ENCODE results near the gene PRM2.

Gene PRM2

DNA sequence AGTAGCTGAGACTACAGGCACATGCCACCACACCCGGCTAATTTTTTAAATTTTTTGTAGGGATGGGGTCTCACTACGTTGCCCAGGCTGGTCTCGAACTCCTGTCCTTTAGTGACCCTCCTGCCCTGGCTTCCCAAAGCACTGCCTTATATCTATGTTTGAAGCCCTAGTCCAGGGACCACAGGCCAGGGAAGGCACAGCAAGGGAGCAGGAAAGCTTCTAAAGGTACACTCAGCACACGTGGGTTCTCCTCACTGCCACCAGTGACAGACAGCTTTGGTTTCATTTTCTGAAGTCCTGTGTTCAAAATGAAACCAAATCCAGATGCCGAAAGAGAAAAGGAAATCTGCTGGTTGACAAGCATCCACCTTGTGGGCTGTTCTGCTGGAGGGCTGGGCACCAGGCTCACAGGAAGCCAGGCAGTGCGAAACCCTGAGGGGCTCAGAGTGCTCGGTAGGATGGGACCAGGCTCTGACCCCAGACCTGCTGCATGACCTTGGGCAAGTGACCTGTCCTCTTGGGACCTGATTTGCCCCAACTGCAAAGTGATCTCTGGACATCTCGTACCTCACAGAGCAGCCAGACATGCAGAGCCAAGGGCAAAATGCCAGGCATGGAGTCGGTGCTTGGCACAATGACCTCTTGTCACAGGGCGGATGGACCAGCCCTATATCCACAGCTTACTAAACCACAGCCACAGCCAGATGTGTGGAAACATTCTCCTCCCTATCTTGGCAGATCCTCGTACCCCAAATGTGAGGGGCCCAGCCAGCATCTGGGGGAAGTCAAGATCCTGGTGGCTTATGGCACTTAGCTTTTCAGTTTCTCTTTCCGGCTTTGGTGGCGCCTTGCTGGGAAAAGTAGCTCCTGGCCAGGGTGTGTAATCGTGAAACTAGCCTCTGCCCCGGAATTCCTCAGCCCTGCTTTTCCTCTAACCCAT lies 17.5 kb downstream of the PRM2 start:
- no peak for DNase-seq

GRCh38 chr16:11257131-11257938 lies 18.9 kb downstream of the PRM2 start:
- no peak for DNase-seq

DNA sequence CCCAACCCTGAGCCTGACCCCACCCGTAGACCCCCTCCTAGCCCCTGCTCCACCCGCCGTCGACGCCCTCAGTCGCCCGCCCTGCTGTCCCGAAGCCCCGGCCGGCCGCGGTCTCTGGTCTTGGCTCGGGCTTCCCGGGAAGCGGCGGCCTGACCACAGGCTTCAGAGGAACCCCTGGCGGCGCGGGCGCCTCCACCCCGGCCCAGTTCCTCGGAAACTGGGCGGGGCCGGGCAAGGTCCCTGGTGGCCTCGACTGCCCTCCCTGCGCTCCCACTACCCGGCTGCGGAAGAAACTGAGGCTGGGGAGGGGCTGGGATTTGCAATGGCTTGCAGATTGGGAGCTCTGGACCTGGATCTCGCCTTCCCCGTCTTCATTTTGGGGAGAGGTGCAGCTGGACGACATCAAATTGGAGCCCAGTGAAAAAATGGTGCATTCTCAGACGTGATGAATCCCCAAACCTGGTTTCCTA lies 19.6 kb downstream of the PRM2 start:
- no peak for DNase-seq

GRCh38 chr16:11255737-11256660 lies 20.3 kb downstream of the PRM2 start, which contains the start of gene SOCS1:
TSS of gene SOCS1 (minus strand) at chr16:11256204. CDS start at chr16:11255478, 726 bp downstream.
- DNase-seq = peak; percentile 30

DNA sequence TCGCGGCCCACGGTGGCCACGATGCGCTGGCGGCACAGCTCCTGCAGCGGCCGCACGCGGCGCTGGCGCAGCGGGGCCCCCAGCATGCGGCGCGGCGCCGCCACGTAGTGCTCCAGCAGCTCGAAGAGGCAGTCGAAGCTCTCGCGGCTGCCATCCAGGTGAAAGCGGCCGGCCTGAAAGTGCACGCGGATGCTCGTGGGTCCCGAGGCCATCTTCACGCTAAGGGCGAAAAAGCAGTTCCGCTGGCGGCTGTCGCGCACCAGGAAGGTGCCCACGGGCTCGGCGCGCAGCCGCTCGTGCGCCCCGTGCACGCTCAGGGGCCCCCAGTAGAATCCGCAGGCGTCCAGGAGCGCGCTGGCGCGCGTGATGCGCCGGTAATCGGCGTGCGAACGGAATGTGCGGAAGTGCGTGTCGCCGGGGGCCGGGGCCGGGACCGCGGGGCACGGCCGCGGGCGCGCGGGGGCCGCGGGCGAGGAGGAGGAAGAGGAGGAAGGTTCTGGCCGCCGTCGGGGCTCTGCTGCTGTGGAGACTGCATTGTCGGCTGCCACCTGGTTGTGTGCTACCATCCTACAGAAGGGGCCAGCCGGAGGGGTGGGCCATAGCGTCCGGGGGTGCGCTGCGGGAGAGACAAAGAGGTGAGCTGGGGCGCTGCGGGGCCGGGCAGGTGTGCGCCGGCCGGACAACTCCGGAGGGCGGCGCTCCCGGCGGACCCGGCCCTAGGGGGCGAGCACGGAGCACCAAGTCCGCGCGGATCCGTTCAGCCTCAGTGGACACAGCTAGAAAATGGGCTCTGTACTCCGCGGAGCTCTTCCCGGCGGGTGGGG lies 21.2 kb downstream of the PRM2 start:
- no peak for DNase-seq

DNA sequence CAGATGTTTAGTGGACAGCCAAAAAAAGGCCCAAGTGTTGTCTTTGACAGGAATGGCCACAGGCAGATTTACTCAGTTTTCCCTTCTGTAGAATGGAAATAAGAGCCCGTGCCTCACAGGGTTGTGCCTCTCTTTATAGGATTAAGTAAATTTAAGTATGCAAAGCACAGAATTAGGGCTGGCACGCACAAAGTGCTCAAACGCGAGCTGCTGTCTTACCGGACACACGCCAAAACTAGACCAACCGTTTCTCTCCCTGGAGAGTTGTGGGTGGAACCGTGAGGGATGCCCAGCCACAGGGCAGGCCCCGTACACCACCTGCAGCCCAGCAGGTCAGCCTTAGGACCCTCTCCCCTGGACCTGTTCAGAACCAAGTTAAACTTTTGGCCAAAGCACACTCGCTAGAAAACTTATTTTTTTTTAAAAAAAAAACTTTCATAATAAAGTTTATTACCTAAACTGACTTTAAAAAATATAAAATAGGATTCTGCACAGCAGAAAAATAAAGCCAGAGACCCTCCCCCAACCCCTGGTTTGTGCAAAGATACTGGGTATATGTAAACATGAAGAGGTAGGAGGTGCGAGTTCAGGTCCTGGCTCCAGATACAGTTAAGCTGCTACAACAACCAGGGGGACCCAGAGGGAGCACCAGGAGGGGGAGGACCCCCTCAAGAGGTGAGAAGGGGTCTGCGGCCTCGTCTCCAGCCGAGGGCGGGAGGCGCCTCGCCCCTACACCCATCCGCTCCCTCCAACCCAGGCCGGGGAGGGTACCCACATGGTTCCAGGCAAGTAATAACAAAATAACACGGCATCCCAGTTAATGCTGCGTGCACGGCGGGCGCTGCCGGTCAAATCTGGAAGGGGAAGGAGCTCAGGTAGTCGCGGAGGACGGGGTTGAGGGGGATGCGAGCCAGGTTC lies 22.0 kb downstream of the PRM2 start:
- no peak for DNase-seq

- no peak for DNase-seq
Observed at GRCh38 chr16:11253009-11253994, 23.0 kb downstream of the PRM2 start.

- DNase-seq = no peak
Observed at GRCh38 chr16:11252482-11252931, 23.8 kb downstream of the PRM2 start.

GRCh38 chr16:11251525-11252481 lies 24.5 kb downstream of the PRM2 start:
- no peak for DNase-seq

- no peak for DNase-seq
Observed at GRCh38 chr16:11250786-11251524, 25.3 kb downstream of the PRM2 start.

DNA sequence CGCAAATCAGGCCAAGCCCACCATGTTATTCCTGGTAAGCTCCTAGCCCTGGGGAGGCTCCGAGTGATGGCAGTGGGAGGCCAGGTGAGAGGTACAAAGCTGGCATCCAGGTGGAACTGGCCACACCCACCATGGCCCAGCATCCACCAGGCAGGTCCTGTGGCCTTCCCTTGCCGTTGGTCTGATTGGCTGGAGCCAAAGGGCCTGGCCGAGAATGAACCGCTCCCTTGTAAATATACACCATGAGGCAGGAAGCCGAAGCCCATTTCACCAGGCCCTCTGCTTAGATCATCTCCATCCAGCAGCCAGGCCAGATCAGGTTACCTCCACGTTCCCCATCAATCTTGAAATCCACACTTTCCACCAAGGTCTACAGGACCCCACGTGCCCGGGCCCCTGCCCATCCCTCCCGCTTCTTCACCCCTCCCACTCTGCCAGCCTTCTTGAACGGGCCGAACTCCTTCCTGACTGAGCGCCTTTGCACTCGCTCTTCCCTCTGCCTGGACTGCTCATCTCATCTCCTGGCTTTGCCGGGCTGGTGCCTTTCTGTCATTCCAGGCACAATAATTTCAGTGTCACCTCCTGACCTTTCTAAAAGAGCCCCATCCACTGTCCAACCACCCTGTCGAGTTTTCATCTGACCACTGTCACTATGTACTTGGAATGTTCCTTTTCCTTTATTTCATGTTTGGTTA lies 26.0 kb downstream of the PRM2 start:
- DNase-seq = no peak

DNA sequence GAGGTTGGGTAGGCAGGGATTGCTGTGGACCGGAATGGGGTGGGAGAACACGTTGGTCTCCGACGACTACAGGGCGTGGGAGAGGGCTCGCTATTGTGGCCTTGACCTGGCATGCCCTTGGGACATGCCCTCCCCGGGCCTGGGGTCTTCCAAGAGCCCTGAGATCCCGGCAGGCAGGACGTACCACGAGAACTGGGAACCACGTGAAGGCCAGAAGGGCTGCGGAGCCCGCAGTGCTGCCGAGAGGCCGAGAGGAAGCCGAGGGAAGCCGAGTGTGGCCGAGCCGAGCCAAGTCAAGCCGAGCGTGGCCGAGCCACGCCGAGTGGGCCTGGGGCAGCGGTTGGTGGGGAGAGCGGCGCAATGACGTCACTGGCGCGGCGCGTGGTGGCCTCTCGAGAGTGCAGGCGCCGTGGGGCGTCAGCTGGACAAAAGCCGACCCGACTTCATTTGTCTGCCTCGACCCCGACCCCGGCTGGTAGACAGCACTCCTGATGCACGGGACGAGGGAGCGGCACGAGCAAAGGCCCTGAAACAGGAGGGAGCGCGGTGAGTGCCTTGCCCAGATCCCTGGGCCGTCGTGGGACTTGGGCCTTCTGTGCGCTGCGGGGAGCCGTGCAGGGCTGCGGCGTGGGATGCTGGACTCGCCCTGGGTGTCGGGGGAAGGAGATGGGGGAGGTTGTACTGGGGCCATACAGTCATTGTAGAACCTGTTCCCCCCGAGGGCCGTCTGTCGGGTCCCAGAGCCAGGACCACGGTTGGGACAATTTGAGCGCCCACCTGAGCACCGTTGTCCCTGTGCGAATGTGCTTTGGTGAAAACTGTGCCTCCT lies 26.8 kb downstream of the PRM2 start:
- DNase-seq = no peak

DNA sequence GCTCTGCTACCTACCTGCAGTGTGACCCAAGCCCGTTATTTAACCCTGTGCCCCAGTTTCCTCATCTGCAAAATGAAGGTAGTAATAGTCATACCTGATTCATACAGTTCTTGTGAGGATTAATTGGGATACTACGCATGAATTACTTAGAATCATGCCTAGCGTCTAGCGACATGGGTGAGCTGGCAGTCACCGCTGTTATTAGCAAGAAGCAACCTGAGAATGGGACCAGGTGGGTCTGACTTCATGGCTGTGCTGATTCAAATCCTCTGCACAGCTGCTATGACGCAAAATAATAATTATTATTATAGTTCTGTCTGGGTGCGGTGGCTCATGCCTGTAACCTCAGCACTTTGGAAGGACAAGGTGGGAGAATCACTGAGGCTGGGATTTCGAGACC lies 28.1 kb downstream of the PRM2 start:
- no peak for DNase-seq

DNA sequence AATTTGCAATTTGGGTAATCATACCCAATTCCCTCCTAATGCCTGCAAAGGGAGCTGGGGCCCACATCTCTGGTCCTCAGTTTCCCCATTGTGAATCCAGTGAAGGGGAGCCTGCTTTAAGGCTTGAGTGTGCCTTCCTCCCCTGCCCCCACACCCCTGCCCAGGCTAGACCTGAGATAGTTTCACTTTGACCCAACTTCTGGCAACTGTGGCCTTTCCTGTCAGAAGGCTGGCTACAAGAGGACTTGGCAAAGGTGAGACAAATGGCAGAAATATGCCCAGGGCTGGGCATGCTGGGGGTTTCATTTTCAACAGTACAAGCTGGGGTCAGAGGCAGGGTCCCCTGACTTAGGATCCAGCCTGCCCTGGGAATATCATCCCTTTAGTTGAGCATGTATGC lies 30.3 kb downstream of the PRM2 start:
- DNase-seq = no peak

DNA sequence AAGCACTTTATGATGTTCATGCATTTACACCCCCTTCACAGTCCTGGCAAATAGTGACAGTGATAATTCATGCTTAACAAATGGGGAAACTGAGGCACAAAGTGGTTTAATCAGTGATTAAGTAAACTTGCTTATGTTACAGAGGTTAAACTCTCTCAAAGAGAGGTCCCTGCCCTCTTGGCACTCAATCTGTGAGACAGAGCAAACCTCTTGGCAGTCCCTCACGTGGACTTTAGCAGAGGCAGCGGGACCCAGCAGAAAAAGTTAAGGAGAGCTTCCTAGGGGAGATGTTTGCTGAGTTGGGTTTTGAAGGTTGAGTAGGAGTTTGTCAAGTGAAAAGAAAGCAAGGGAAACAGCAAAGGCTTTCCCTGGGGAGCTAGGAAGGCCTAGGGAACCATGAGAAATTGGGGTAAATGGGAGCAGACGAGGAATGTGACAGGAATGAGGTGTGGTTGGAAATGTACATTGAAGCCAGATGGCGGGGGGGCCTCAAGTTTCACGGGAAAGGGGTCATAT lies 31.0 kb downstream of the PRM2 start:
- no peak for DNase-seq

All from NCI-H1436 treated with DMSO at 0.1 percent for 48 hours (cell line).